HUDEP-2 (cell line): ENCODE data around the gene DRAM2.
"Not testable (repeated sequence)": the region's sequence is repeated elsewhere in the genome, so short reads cannot be mapped to it uniquely, and the experiment has no call there.

ENCODE experiments used
- DNase-seq, 76 experiments: peaks; one replicate each; lab custom pipeline; 2025; ENCODE audit not compliant: unreplicated experiment in 76 of 76; lab: John Stamatoyannopoulos, UW

Gene DRAM2

GRCh38 chr1:111084999-111085398, 54.9 kb downstream of the DRAM2 start:
- DNase-seq, result no peak

GRCh38 chr1:111082421-111083203, 57.3 kb downstream of the DRAM2 start:
- no peak for DNase-seq

- not testable (repeated sequence) for DNase-seq
These were observed 60.6 kb downstream of the DRAM2 start for GRCh38 chr1:111079329-111079728.

- DNase-seq, result not testable (repeated sequence)
These were observed 62.6 kb downstream of the DRAM2 start for GRCh38 chr1:111077312-111077711.
